ENCODE results near the gene DDX20. TPM values are rescaled to one million over a fixed set of nuclear protein-coding genes. Genes with fewer than 3 reads are reported as not detected.
A peak's percentile ranks its signal among the peaks of the same experiment; 100 is the strongest.

DDX20 gene
- total RNA-seq, 1 experiment from 2014 or later, result 10.4 TPM

- no TSS peak for BruUV-seq (replicated peaks)
- H3K9me3 Mint-ChIP-seq (ENCODE audit: unreplicated experiment), result no peaks in the 10 kb centered on the region
- H3K27me3 Mint-ChIP-seq (ENCODE audit: insufficient read depth, unreplicated experiment), result no peaks in the 10 kb centered on the region
Measured at GRCh38 chr1:111738133-111738435, 17.6 kb upstream of the DDX20 start.

GRCh38 chr1:111738436-111739193 lies 17.1 kb upstream of the DDX20 start:
- POLR2A ChIA-PET, result interaction anchor here (0.6 kb wide), 1 partner anchor 46 kb away, joined by 3 read pairs; no protein-coding TSS in a partner anchor
- Mint-ChIP-seq H3K27me3 (ENCODE audit: insufficient read depth, unreplicated experiment) (no peaks in the 10 kb centered on the region), H3K9me3 (ENCODE audit: unreplicated experiment) (no peaks in the 10 kb centered on the region), H3K27ac (ENCODE audit: unreplicated experiment) (peak overlapping the region; percentile 90), H3K4me3 (ENCODE audit: unreplicated experiment) (peak overlapping the region; percentile 79), H3K4me1 (ENCODE audit: low read depth, unreplicated experiment) (peaks cover 16% of the 10 kb centered on the region), H3K36me3 (ENCODE audit: insufficient read depth, unreplicated experiment) (peaks cover 16% of the 10 kb centered on the region)
- TF ChIP-seq CTCF (IDR thresholded peaks at IDR 0.05; ENCODE audit: insufficient read depth in 1 of 2, low read depth in 1 of 2, low read length in 1 of 2, severe bottlenecking in 1 of 2, unreplicated experiment in 1 of 2), result no peak
- Histone ChIP-seq H3K4me1 (peaks cover 4% of the 10 kb centered on the region; the same call in 1 of the 2 replicates), H3K36me3 (ENCODE audit: control insufficient read depth, insufficient read depth, low read length) (no peaks in the 10 kb centered on the region), H3K9me3 (no peaks in the 10 kb centered on the region), H3K27me3 (replicated peaks; ENCODE audit: control insufficient read depth, insufficient read depth, low read length) (no peaks in the 10 kb centered on the region), H3K4me3 (ENCODE audit: low read depth, low read length) (peak overlapping the region; percentile 56)
- BruUV-seq (replicated peaks), result no TSS peak
- CTCF ChIA-PET, result interaction anchor here (0.6 to 1.7 kb wide), 6 partner anchors 9 to 257 kb away, joined by 3 to 6 read pairs (median 4); no protein-coding TSS in a partner anchor
- DNase-seq, result peak in 1 of 2 experiments; percentile 60
- intact Hi-C loops (cut with micrococcal nuclease; ENCODE audit: unreplicated experiment), result loop anchor here (1.0 kb wide), 1 partner anchor 17 kb away; the partner anchor contains the start of gene DDX20

More at GRCh38 chr1:111738133-111738435, 17.6 kb upstream of the DDX20 start:
- Mint-ChIP-seq H3K36me3 (ENCODE audit: insufficient read depth, unreplicated experiment) (peaks cover 16% of the 10 kb centered on the region), H3K4me1 (ENCODE audit: low read depth, unreplicated experiment) (peaks cover 16% of the 10 kb centered on the region), H3K27ac (ENCODE audit: unreplicated experiment) (no peak overlapping the region), H3K4me3 (ENCODE audit: unreplicated experiment) (peak overlapping the region; percentile 79)
- no peak for TF ChIP-seq CTCF (IDR thresholded peaks at IDR 0.05; ENCODE audit: insufficient read depth in 1 of 2, low read depth in 1 of 2, low read length in 1 of 2, severe bottlenecking in 1 of 2, unreplicated experiment in 1 of 2)
- no peak for DNase-seq
- Histone ChIP-seq H3K36me3 (ENCODE audit: control insufficient read depth, insufficient read depth, low read length) (no peaks in the 10 kb centered on the region), H3K27me3 (replicated peaks; ENCODE audit: control insufficient read depth, insufficient read depth, low read length) (no peaks in the 10 kb centered on the region), H3K4me1 (peaks cover 4% of the 10 kb centered on the region), H3K9me3 (no peaks in the 10 kb centered on the region), H3K4me3 (ENCODE audit: low read depth, low read length) (peak overlapping the region; percentile 56)
- intact Hi-C loops (cut with micrococcal nuclease; ENCODE audit: unreplicated experiment), result no loop called here
- ChIA-PET CTCF (interaction anchor here (0.6 to 1.4 kb wide), 3 partner anchors 63 to 256 kb away, joined by 3 to 6 read pairs (median 4); no protein-coding TSS in a partner anchor), POLR2A (no interaction called here)

- Histone ChIP-seq H3K4me1 (peaks cover 4% of the 10 kb centered on the region; the same call in 1 of the 2 replicates), H3K27me3 (replicated peaks; ENCODE audit: control insufficient read depth, insufficient read depth, low read length) (no peaks in the 10 kb centered on the region), H3K36me3 (ENCODE audit: control insufficient read depth, insufficient read depth, low read length) (no peaks in the 10 kb centered on the region), H3K9me3 (no peaks in the 10 kb centered on the region), H3K4me3 (ENCODE audit: low read depth, low read length) (peak within 1 kb of the TSS; percentile 56)
- H3K4me3 Mint-ChIP-seq (ENCODE audit: unreplicated experiment), result peak within 1 kb of the TSS; percentile 79
- peak within 1 kb of the TSS; percentile 92 for H3K27ac Mint-ChIP-seq (ENCODE audit: unreplicated experiment)
- ChIA-PET POLR2A (interaction anchor here (0.6 kb wide), 1 partner anchor 47 kb away, joined by 3 read pairs; no protein-coding TSS in a partner anchor), CTCF (interaction anchor here (0.8 to 1.7 kb wide), 6 partner anchors 8 to 258 kb away, joined by 3 to 10 read pairs (median 4); no protein-coding TSS in a partner anchor)
- peaks cover 16% of the 10 kb centered on the region for H3K36me3 Mint-ChIP-seq (ENCODE audit: insufficient read depth, unreplicated experiment)
- intact Hi-C loops (cut with micrococcal nuclease; ENCODE audit: unreplicated experiment), result loop anchor here (1.0 kb wide), 1 partner anchor 16 kb away; the partner anchor contains the start of gene DDX20
- TF ChIP-seq CTCF (IDR thresholded peaks at IDR 0.05; ENCODE audit: insufficient read depth in 1 of 2, low read depth in 1 of 2, low read length in 1 of 2, severe bottlenecking in 1 of 2, unreplicated experiment in 1 of 2), result no peak
- BruUV-seq (replicated peaks), result no TSS peak
- H3K4me1 Mint-ChIP-seq (ENCODE audit: low read depth, unreplicated experiment), result peaks cover 16% of the 10 kb centered on the region
- peak; percentile 90 to 91 for DNase-seq
- H3K27me3 Mint-ChIP-seq (ENCODE audit: insufficient read depth, unreplicated experiment), result no peaks in the 10 kb centered on the region
- H3K9me3 Mint-ChIP-seq (ENCODE audit: unreplicated experiment), result no peaks in the 10 kb centered on the region
Measured at GRCh38 chr1:111739194-111739924, 16.3 kb upstream of the DDX20 start, which contains the start of gene INKA2. TSS of gene INKA2 (minus strand) at chr1:111739395. CDS start at chr1:111739242, 153 bp downstream.
